GM18861 (cell line): ENCODE measurements around the gene ZNHIT2.

Experiments used
- ATAC-seq: cut with Tn5 transposase; IDR thresholded peaks from one replicate; pipeline ENCODE4 v1.9.1; 2021; ENCODE audit not compliant: unreplicated experiment

The ZNHIT2 gene

GRCh38 chr11:65107751-65108468, 9.6 kb downstream of the ZNHIT2 start:
- ATAC-seq: no peak

- no peak for ATAC-seq
Measured at GRCh38 chr11:65107078-65107477, 10.4 kb downstream of the ZNHIT2 start.

GRCh38 chr11:65104628-65105027, 12.9 kb downstream of the ZNHIT2 start:
- ATAC-seq: no peak

- no peak for ATAC-seq
Measured at GRCh38 chr11:65103476-65103875, 14.0 kb downstream of the ZNHIT2 start.

- ATAC-seq: no peak
Measured at GRCh38 chr11:65102142-65103095, 15.1 kb downstream of the ZNHIT2 start.

GRCh38 chr11:65100674-65101350, 16.7 kb downstream of the ZNHIT2 start:
- ATAC-seq: no peak

- no peak for ATAC-seq
Measured at GRCh38 chr11:65096926-65097325, 20.6 kb downstream of the ZNHIT2 start.

- peak; percentile 74 for ATAC-seq
Measured at GRCh38 chr11:65095974-65096806, 21.3 kb downstream of the ZNHIT2 start, which contains the start of gene VPS51. TSS of gene VPS51 (plus strand) at chr11:65096214. CDS start at chr11:65096251, 37 bp downstream.

GRCh38 chr11:65095427-65095826, 22.1 kb downstream of the ZNHIT2 start:
- no peak for ATAC-seq

- no peak for ATAC-seq
Measured at GRCh38 chr11:65090628-65091027, 26.9 kb downstream of the ZNHIT2 start.

- ATAC-seq: no peak
Measured at GRCh38 chr11:65089621-65090020, 27.9 kb downstream of the ZNHIT2 start.

GRCh38 chr11:65087827-65088226, 29.7 kb downstream of the ZNHIT2 start:
- ATAC-seq: no peak

- ATAC-seq: no peak
Measured at GRCh38 chr11:65087216-65087615, 30.3 kb downstream of the ZNHIT2 start.

GRCh38 chr11:65086809-65087208, 30.7 kb downstream of the ZNHIT2 start:
- ATAC-seq: no peak

GRCh38 chr11:65085446-65085845, 32.1 kb downstream of the ZNHIT2 start:
- ATAC-seq: no peak

GRCh38 chr11:65084598-65085375, 32.7 kb downstream of the ZNHIT2 start:
- no peak for ATAC-seq

GRCh38 chr11:65083834-65084597, 33.5 kb downstream of the ZNHIT2 start, which contains the start of the genes CDCA5 and ZFPL1:
TSS of gene CDCA5 (minus strand) at chr11:65084040. CDS start at chr11:65083978, 62 bp downstream.
TSS of gene ZFPL1 (plus strand) at chr11:65084222. CDS start at chr11:65084699, 477 bp downstream.
- peak; percentile 78 for ATAC-seq

GRCh38 chr11:65083134-65083833, 34.2 kb downstream of the ZNHIT2 start:
- peak; percentile 4 for ATAC-seq
